SK-N-MC (cell line): Measurements from ENCODE around the gene ATF6B.
"Not testable (repeated sequence)": the region's sequence is repeated elsewhere in the genome, so short reads cannot be mapped to it uniquely, and the experiment has no call there.

Source experiments
- DNase-seq: peaks from one replicate; pipeline ENCODE4 v3.0.0-alpha.2; 2011; ENCODE audit warnings: low read depth, low spot score
- H3K27ac ChIP-seq: fragments of 200-600 bp; sonication (generic); 2 replicates; pipeline ENCODE4 v1.5.1; 2016; ENCODE audit warnings: mixed run types
- H3K36me3 ChIP-seq: fragments of 200-600 bp; sonication (generic); 2 replicates; pipeline ENCODE4 v1.6.1; 2017; ENCODE audit warnings: antibody characterized with exemption, low read length, mixed read lengths; ENCODE audit not compliant: insufficient read depth
- H3K4me3 ChIP-seq: fragments of 200-600 bp; sonication (generic); 2 replicates; pipeline ENCODE4 v1.5.1; 2016
- H3K9ac ChIP-seq: fragments of 200-600 bp; sonication (generic); 2 replicates; pipeline ENCODE4 v1.8.0; 2017; ENCODE audit warnings: mixed run types, mixed read lengths; ENCODE audit not compliant: insufficient read length
- H3K9me3 ChIP-seq: fragments of 200-600 bp; sonication (generic); 2 replicates; pipeline ENCODE4 v1.6.1; 2017; ENCODE audit warnings: low read depth, mild to moderate bottlenecking, antibody characterized with exemption, low read length, moderate library complexity, mixed read lengths
- EZH2 ChIP-seq: fragments of 200-600 bp; sonication (generic); IDR thresholded peaks from one replicate; pipeline ENCODE4 v1.6.1; 2017; ENCODE audit warnings: antibody characterized with exemption
- FOXP2 ChIP-seq: optimal IDR thresholded peaks from 2 replicates; pipeline ENCODE3; 2011; ENCODE audit warnings: mild to moderate bottlenecking, moderate library complexity; ENCODE audit not compliant: insufficient read depth; ENCODE audit errors: extremely low read length, control extremely low read depth
- POLR2AphosphoS5 ChIP-seq: IDR thresholded peaks from 2 replicates; pipeline ENCODE4 v1.6.1; 2012; ENCODE audit warnings: mild to moderate bottlenecking, low read depth, low read length, borderline replicate concordance

The ATF6B gene

GRCh38 chr6:32107406-32107805 lies 20.6 kb downstream of the ATF6B start:
- peak overlapping the region; percentile 56; the same call in 1 of the 2 replicates for H3K4me3 ChIP-seq
- H3K27ac ChIP-seq, result no peak overlapping the region
- TF ChIP-seq EZH2 (no peak), FOXP2 (no peak), POLR2AphosphoS5 (no peak)
- no peaks in the 10 kb centered on the region for H3K9me3 ChIP-seq
- H3K9ac ChIP-seq, result no peak overlapping the region
- no peak for DNase-seq
- H3K36me3 ChIP-seq, result no peaks in the 10 kb centered on the region

- H3K9me3 ChIP-seq, result no peaks in the 10 kb centered on the region
- no peak overlapping the region for H3K4me3 ChIP-seq
- DNase-seq, result no peak
- H3K9ac ChIP-seq, result no peak overlapping the region
- H3K27ac ChIP-seq, result no peak overlapping the region
- no peaks in the 10 kb centered on the region for H3K36me3 ChIP-seq
- TF ChIP-seq EZH2 (no peak), FOXP2 (no peak), POLR2AphosphoS5 (no peak)
Observed at GRCh38 chr6:32105433-32105832, 22.6 kb downstream of the ATF6B start.

GRCh38 chr6:32102255-32102654 lies 25.8 kb downstream of the ATF6B start:
- H3K9me3 ChIP-seq, result no peaks in the 10 kb centered on the region
- no peak overlapping the region for H3K27ac ChIP-seq
- TF ChIP-seq FOXP2, result no peak
- no peak for TF ChIP-seq EZH2
- TF ChIP-seq POLR2AphosphoS5, result no peak
- no peak overlapping the region for H3K4me3 ChIP-seq
- H3K36me3 ChIP-seq, result no peaks in the 10 kb centered on the region
- no peak for DNase-seq
- no peak overlapping the region for H3K9ac ChIP-seq

- not testable (repeated sequence) for H3K9me3 ChIP-seq, H3K9ac ChIP-seq, H3K27ac ChIP-seq, H3K36me3 ChIP-seq, DNase-seq, H3K4me3 ChIP-seq
Observed at GRCh38 chr6:32100251-32100650, 27.8 kb downstream of the ATF6B start.

- no peak overlapping the region for H3K4me3 ChIP-seq
- no peak for DNase-seq
- H3K36me3 ChIP-seq, result no peaks in the 10 kb centered on the region
- no peak for TF ChIP-seq FOXP2
- no peak for TF ChIP-seq EZH2
- TF ChIP-seq POLR2AphosphoS5, result no peak
- H3K27ac ChIP-seq, result no peak overlapping the region
- no peak overlapping the region for H3K9ac ChIP-seq
- no peaks in the 10 kb centered on the region for H3K9me3 ChIP-seq
Observed at GRCh38 chr6:32097364-32097763, 30.7 kb downstream of the ATF6B start.

GRCh38 chr6:32096394-32097258 lies 31.4 kb downstream of the ATF6B start:
- no peak for TF ChIP-seq FOXP2
- no peak for TF ChIP-seq EZH2
- no peak for TF ChIP-seq POLR2AphosphoS5
- no peaks in the 10 kb centered on the region for H3K9me3 ChIP-seq

GRCh38 chr6:32096087-32096393 lies 32.0 kb downstream of the ATF6B start:
- H3K36me3 ChIP-seq, result no peaks in the 10 kb centered on the region
- H3K9ac ChIP-seq, result no peak overlapping the region
- no peak overlapping the region for H3K4me3 ChIP-seq
- no peaks in the 10 kb centered on the region for H3K9me3 ChIP-seq
- no peak for TF ChIP-seq EZH2
- no peak for TF ChIP-seq FOXP2
- no peak for TF ChIP-seq POLR2AphosphoS5
- no peak for DNase-seq
- no peak overlapping the region for H3K27ac ChIP-seq

More at GRCh38 chr6:32096394-32097258, 31.4 kb downstream of the ATF6B start:
- H3K27ac ChIP-seq, result no peak overlapping the region
- H3K36me3 ChIP-seq, result no peaks in the 10 kb centered on the region
- no peak overlapping the region for H3K9ac ChIP-seq
- DNase-seq, result no peak
- H3K4me3 ChIP-seq, result no peak overlapping the region

- TF ChIP-seq POLR2AphosphoS5 (no peak), FOXP2 (no peak), EZH2 (no peak)
- Histone ChIP-seq H3K36me3 (no peaks in the 10 kb centered on the region), H3K9ac (no peak overlapping the region), H3K4me3 (no peak overlapping the region), H3K9me3 (no peaks in the 10 kb centered on the region), H3K27ac (no peak overlapping the region)
- DNase-seq, result no peak
Observed at GRCh38 chr6:32095338-32096086, 32.5 kb downstream of the ATF6B start.
